Body of pancreas (tissue), 4 donors: ENCODE data around the gene MPST. TPM values are rescaled to one million over a fixed set of nuclear protein-coding genes. Genes with fewer than 3 reads are reported as not detected.

Experiments used
- ATAC-seq: fragments of 150-250 bp; one replicate; pipeline ENCODE4 v1.9.1; 2016
- DNase-seq, 4 donors: peaks; one replicate each; pipeline ENCODE4 v3.0.0-alpha.2; 2019
- H3K27ac ChIP-seq, 4 donors: fragments of 200-600 bp; sonication (generic); 1 replicate in 3 of 4; 2 replicates in 1 of 4; pipeline versions ENCODE4 v1.5.1 to v1.6.1; 2016 to 2019; ENCODE audit warnings: mild to moderate bottlenecking in 1 of 4, mixed read lengths in 1 of 4, moderate library complexity in 1 of 4
- H3K27me3 ChIP-seq, 2 donors: fragments of 200-600 bp; sonication (generic); one replicate each; pipeline ENCODE4 v1.6.0; 2016; ENCODE audit warnings: mild to moderate bottlenecking in 1 of 2
- H3K36me3 ChIP-seq, 2 donors: fragments of 200-600 bp; sonication (generic); replicated peaks in 1 of 2; 2 replicates each; pipeline ENCODE4 v1.5.1; 2016; ENCODE audit warnings: low read depth in 2 of 2; ENCODE audit not compliant: insufficient read depth in 1 of 2
- H3K4me1 ChIP-seq: fragments of 200-600 bp; sonication (generic); one replicate; pipeline ENCODE4 v1.6.0; 2016
- H3K4me3 ChIP-seq, 2 donors: fragments of 200-600 bp; sonication (generic); 1 replicate in 1 of 2; 2 replicates in 1 of 2; pipeline ENCODE4 v1.5.1; 2016 to 2019
- H3K9me3 ChIP-seq, 3 donors: fragments of 200-600 bp; sonication (generic); 1 replicate in 2 of 3; 2 replicates in 1 of 3; pipeline ENCODE4 v1.5.1; 2016
- POLR2A ChIP-seq, 3 donors: fragments of 450-650 bp; IDR thresholded peaks; one replicate each; pipeline ENCODE4 v1.6.1; 2016; ENCODE audit warnings: antibody characterized with exemption in 3 of 3, mild to moderate bottlenecking in 2 of 3
- WGBS, 2 donors: methylation state at CpG; one replicate each; pipeline ENCODE4 v1.1.5; 2017; 5-methylcytosine and 5-hydroxymethylcytosine counted together
- intact Hi-C: fragments of 100-400 bp; cut with DNase I; formaldehyde crosslinking; loops from one replicate; pipeline ENCODE4 v1.15.1; 2023
- total RNA-seq, 2 donors: library from RNA; depleted of rRNA; stranded (reverse); fragments of >200 nt; gene quantifications; one replicate each; pipeline ENCODE4 v1.1.0, GENCODE V29; 2016
- TF ChIP-seq, protein P1 (sequence below), 7 experiments: fragments of 450-650 bp in 4 of 7; fragments of 200-600 bp in 3 of 7; sonication (generic) in 3 of 7; IDR thresholded peaks; one replicate each; pipeline ENCODE4 v1.5.1; 2016 to 2019; ENCODE audit warnings: antibody characterized with exemption in 7 of 7

MPST gene
- total RNA-seq, 2 donors from 2014 or later, result 173 TPM

- no peak overlapping the region for H3K27ac ChIP-seq
- no peaks in the 10 kb centered on the region for H3K9me3 ChIP-seq
- H3K4me3 ChIP-seq, result no peak overlapping the region
- WGBS, 2 donors, result 83 to 86% methylated on average over 11 of the region's 11 CpGs
- peaks cover 0 to 4% of the 10 kb centered on the region in 2 donors for H3K27me3 ChIP-seq
- ATAC-seq (no peak), DNase-seq (no peak)
- H3K36me3 ChIP-seq, result no peaks in the 10 kb centered on the region
- no peaks in the 10 kb centered on the region for H3K4me1 ChIP-seq
- intact Hi-C loops, result no loop called here
- no peak for TF ChIP-seq POLR2A (IDR thresholded peaks at IDR 0.05)
- TF ChIP-seq, protein P1, sequence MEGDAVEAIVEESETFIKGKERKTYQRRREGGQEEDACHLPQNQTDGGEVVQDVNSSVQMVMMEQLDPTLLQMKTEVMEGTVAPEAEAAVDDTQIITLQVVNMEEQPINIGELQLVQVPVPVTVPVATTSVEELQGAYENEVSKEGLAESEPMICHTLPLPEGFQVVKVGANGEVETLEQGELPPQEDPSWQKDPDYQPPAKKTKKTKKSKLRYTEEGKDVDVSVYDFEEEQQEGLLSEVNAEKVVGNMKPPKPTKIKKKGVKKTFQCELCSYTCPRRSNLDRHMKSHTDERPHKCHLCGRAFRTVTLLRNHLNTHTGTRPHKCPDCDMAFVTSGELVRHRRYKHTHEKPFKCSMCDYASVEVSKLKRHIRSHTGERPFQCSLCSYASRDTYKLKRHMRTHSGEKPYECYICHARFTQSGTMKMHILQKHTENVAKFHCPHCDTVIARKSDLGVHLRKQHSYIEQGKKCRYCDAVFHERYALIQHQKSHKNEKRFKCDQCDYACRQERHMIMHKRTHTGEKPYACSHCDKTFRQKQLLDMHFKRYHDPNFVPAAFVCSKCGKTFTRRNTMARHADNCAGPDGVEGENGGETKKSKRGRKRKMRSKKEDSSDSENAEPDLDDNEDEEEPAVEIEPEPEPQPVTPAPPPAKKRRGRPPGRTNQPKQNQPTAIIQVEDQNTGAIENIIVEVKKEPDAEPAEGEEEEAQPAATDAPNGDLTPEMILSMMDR (IDR thresholded peaks at IDR 0.05), result no peak
These were observed 45.0 kb downstream of the MPST start for GRCh38 chr22:37064553-37064952.

GRCh38 chr22:37065180-37065579, 45.6 kb downstream of the MPST start:
- no peaks in the 10 kb centered on the region for H3K36me3 ChIP-seq
- H3K4me3 ChIP-seq, result no peak overlapping the region
- H3K4me1 ChIP-seq, result no peaks in the 10 kb centered on the region
- H3K27me3 ChIP-seq, result peaks cover 0 to 4% of the 10 kb centered on the region in 2 donors
- intact Hi-C loops, result no loop called here
- DNase-seq, result no peak
- TF ChIP-seq, protein P1 (IDR thresholded peaks at IDR 0.05), result no peak
- TF ChIP-seq POLR2A (IDR thresholded peaks at IDR 0.05), result no peak
- no peak for ATAC-seq
- H3K9me3 ChIP-seq, result no peaks in the 10 kb centered on the region
- 31 to 41% methylated on average over 2 to 3 of the region's 3 CpGs for WGBS, 2 donors
- no peak overlapping the region for H3K27ac ChIP-seq

GRCh38 chr22:37065961-37066360, 46.4 kb downstream of the MPST start:
- H3K36me3 ChIP-seq, result no peaks in the 10 kb centered on the region
- H3K4me3 ChIP-seq, result no peak overlapping the region
- no peaks in the 10 kb centered on the region for H3K4me1 ChIP-seq
- no peak for DNase-seq
- no peak for ATAC-seq
- 73 to 90% methylated on average over 6 to 8 of the region's 9 CpGs for WGBS, 2 donors
- TF ChIP-seq POLR2A (IDR thresholded peaks at IDR 0.05), result no peak
- TF ChIP-seq, protein P1 (IDR thresholded peaks at IDR 0.05), result no peak
- H3K27ac ChIP-seq, result no peak overlapping the region
- H3K9me3 ChIP-seq, result no peaks in the 10 kb centered on the region
- intact Hi-C loops, result no loop called here
- H3K27me3 ChIP-seq, result peaks cover 0 to 4% of the 10 kb centered on the region in 2 donors

DNA sequence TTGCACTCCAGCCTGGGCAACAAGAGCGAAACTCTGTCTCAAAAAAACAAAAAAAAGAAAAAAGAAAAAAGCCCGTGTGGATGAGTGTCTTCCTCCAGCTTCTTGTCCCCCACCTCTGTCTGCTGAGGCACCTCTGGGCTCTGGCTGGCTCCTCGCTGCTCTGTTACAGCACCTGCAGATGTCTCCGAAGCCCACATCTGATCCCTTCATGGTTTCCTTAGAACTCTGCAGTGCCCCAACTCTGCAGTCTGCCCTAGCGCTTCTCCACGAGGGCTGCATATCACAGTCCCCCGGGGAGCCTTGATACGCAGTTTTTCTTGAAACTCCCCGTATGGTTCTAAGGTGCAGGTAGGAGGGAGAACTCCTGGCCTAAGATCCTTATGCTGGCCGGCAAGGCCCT, 47.9 kb downstream of the MPST start:
- ATAC-seq (no peak), DNase-seq (no peak)
- H3K9me3 ChIP-seq, result no peaks in the 10 kb centered on the region
- no peaks in the 10 kb centered on the region for H3K36me3 ChIP-seq
- no peak overlapping the region for H3K4me3 ChIP-seq
- H3K27me3 ChIP-seq, result peaks cover 0 to 4% of the 10 kb centered on the region in 2 donors
- TF ChIP-seq, protein P1 (IDR thresholded peaks at IDR 0.05), result no peak
- TF ChIP-seq POLR2A (IDR thresholded peaks at IDR 0.05), result no peak
- WGBS, 2 donors, result 69 to 77% methylated on average over 10 of the region's 10 CpGs
- no peaks in the 10 kb centered on the region for H3K4me1 ChIP-seq
- no peak overlapping the region for H3K27ac ChIP-seq
- intact Hi-C loops, result no loop called here

DNA sequence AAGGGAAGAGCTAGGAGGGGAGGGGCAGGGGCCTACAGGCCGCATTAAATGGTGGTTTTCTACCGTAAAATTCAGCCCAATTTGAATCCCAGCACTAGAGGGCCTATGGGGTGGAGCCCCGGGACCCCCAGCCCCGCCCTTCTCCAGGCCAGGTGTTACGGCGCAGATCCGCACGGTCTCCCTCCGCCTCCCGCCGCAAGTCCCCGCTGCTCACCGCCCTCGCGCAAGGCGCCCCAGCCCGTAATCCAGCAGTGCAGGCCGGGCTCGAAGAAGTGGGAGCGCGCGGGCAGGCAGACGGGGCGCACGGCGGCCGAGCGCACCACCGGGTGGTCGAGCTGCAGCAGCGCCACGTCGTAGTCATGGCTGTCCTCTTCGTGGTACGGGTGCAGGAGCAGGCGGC, 49.3 kb downstream of the MPST start:
- DNase-seq, result no peak
- intact Hi-C loops, result no loop called here
- H3K27ac ChIP-seq, result no peak overlapping the region
- no peaks in the 10 kb centered on the region for H3K4me1 ChIP-seq
- 5% methylated on average over 36 of the region's 36 CpGs; no CpG with 5 or more reads in 1 of the 2 donors for WGBS, 2 donors
- TF ChIP-seq, protein P1 (IDR thresholded peaks at IDR 0.05), result no peak
- TF ChIP-seq POLR2A (IDR thresholded peaks at IDR 0.05), result no peak
- H3K36me3 ChIP-seq, result no peaks in the 10 kb centered on the region
- H3K27me3 ChIP-seq, result peaks cover 0 to 4% of the 10 kb centered on the region in 2 donors
- no peak for ATAC-seq
- H3K4me3 ChIP-seq, result no peak overlapping the region
- H3K9me3 ChIP-seq, result no peaks in the 10 kb centered on the region
